Measurements from ENCODE around the gene CCDC148. TPM values are rescaled to one million over a fixed set of nuclear protein-coding genes. Genes with fewer than 3 reads are reported as not detected.

CCDC148 gene
- total and polyA plus RNA-seq, 10 of the 15 experiments (the other 5 are each of a cell fraction or from before 2014, with no cell fraction given) = 0.07 to 0.30 (median 0.18) TPM; not detected in 7

GRCh38 chr2:158131919-158132566 lies 324.5 kb downstream of the CCDC148 start:
- Histone ChIP-seq H2AFZ (ENCODE audit: control insufficient read depth, low read depth, low read length) (no peak overlapping the region), H3K27me3 (replicated peaks in 1 of 2; ENCODE audit: control insufficient read depth in 2 of 2, insufficient read depth in 2 of 2, low read length in 1 of 2) (no peaks in the 10 kb centered on the region; a peak in 1 of 4 replicates), H3K4me1 (ENCODE audit: control insufficient read depth, insufficient read depth, low read length) (no peaks in the 10 kb centered on the region), H3K9me3 (replicated peaks; ENCODE audit: control insufficient read depth, insufficient read depth, low read length) (no peaks in the 10 kb centered on the region), H3K4me3 (no peak overlapping the region), H4K20me1 (ENCODE audit: control insufficient read depth, insufficient read depth) (no peaks in the 10 kb centered on the region), H3K27ac (ENCODE audit: control insufficient read depth, insufficient read depth) (no peak overlapping the region), H3K9ac (ENCODE audit: control insufficient read depth, insufficient read depth, low read length) (no peak overlapping the region), H3K36me3 (ENCODE audit: control insufficient read depth in 2 of 2, insufficient read depth in 2 of 2, low read length in 1 of 2) (no peaks in the 10 kb centered on the region), H3K4me2 (ENCODE audit: control insufficient read depth, insufficient read depth) (no peak overlapping the region), H3K79me2 (ENCODE audit: control insufficient read depth, insufficient read depth, low read length) (no peaks in the 10 kb centered on the region)
- ChIA-PET CTCF (interaction anchor here (1.2 to 1.4 kb wide), 2 partner anchors 8 to 622 kb away, joined by 3 to 6 read pairs; no protein-coding TSS in a partner anchor), RAD21 (ENCODE audit: unreplicated experiment) (no interaction called here), POLR2A (no interaction called here), SMC1A (ENCODE audit: uncharacterized antibody, unreplicated experiment) (no interaction called here)
- FAIRE-seq (no peak), ATAC-seq (no peak), DNase-seq (ENCODE audit: low read depth, low spot score) (no peak)
- 22% methylated on average over 7 of the region's 7 CpGs for WGBS (ENCODE audit: insufficient coverage, insufficient replicate concordance, low lambda C conversion rate, missing lambda C conversion rate)
- in situ Hi-C loops (cut with MboI) (no loop called here), intact Hi-C loops (cut with micrococcal nuclease; ENCODE audit: unreplicated experiment) (no loop called here)
- no TSS peak for BruUV-seq (replicated peaks)
- TF ChIP-seq CEBPB (IDR thresholded peaks at IDR 0.05; ENCODE audit: borderline replicate concordance in 1 of 2, low read depth in 2 of 2, low read length in 2 of 2) (no peak), ZNF274 (IDR thresholded peaks at IDR 0.05; ENCODE audit: insufficient read depth, insufficient read length) (no peak), IRF5 (IDR thresholded peaks at IDR 0.05; ENCODE audit: borderline replicate concordance) (no peak), RAD51 (IDR thresholded peaks at IDR 0.05) (no peak), ESRRA (IDR thresholded peaks at IDR 0.05; ENCODE audit: low read length) (no peak), EGR1 (IDR thresholded peaks at IDR 0.05; ENCODE audit: borderline replicate concordance in 1 of 2, low read depth in 2 of 2, low read length in 2 of 2) (no peak), EP300 (IDR thresholded peaks at IDR 0.05; ENCODE audit: borderline replicate concordance in 1 of 2, control insufficient read depth in 1 of 2, low read depth in 2 of 2, low read length in 2 of 2) (no peak), FOS (IDR thresholded peaks at IDR 0.05; ENCODE audit: borderline replicate concordance, extremely low read depth, insufficient read length) (no peak), CHD2 (IDR thresholded peaks at IDR 0.05; ENCODE audit: borderline replicate concordance, low read depth, low read length) (no peak), ZSCAN29 (IDR thresholded peaks at IDR 0.05) (no peak)
